HG03460 (cell line): ENCODE measurements around the gene SDK1.

Experiments
- ATAC-seq: cut with Tn5 transposase; IDR thresholded peaks from one replicate; pipeline ENCODE4 v1.9.1; 2021; ENCODE audit not compliant: unreplicated experiment

SDK1 gene

DNA sequence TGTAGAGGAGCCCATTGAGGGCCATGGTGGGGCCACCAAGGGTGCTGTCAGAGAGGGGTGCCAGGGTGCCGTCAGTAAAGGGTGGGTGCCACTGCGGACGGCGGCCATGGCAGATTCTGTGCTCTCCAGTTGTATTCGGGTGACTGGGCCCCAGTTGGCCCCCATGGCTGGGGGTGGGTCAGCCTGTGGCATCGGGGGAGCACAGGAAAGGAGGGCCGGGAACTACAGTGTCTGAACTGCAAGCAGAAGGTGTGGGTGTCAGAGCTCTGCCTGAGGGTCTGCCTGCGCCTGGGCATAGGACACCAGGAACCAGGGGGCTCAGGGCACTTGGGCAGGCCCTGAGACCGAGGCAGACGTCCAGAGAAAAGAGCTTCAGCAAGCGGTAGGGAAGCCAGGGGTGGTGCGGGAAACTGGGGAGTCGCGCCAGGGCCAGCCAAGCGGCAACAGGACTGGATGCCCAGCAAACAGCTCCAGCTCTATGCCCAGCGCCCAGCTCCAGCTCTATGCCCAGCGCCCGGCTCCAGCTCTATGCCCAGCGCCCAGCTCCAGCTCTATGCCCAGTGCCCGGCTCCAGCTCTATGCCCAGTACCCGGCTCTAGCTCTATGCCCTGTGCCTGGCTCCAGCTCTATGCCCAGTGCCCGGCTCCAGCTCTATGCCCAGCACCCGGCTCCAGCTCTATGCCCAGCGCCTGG is 878.8 kb downstream of the SDK1 start:
- ATAC-seq: no peak

GRCh38 chr7:4181446-4181845 is 880.4 kb downstream of the SDK1 start:
- no peak for ATAC-seq

DNA sequence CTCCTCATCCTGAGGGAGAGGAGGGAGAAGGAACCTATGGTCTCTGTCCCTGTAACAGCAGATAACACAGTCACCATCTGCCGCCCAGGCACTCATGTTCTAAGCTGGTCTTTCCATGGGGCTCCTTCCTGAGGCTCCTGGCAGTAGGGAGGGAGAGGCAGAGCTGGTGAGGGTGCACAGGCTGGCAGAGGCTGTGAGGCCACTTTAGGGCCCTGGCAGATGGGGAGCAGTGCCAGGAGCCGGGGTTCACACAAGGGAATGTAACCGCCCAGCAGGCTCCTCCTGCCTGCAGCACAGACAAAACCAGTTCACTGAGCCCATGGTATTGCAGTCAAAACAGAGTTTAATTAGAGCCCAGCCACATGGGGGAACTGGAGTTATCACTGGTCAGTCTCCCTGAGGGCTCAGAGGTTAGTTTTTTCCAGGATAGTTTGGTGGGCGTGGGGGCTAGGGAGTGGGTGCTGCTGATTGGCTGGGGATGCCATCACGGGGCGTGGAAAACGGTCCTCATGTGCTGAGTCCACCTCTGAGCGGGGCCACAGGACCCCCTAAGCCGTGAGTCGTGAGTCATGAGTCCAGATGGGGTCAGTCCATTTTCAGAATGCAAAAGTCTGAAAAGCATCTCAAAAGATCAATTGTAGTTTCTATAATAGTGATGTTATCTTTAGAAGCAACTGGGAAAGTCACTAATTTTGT is 881.7 kb downstream of the SDK1 start:
- no peak for ATAC-seq

DNA sequence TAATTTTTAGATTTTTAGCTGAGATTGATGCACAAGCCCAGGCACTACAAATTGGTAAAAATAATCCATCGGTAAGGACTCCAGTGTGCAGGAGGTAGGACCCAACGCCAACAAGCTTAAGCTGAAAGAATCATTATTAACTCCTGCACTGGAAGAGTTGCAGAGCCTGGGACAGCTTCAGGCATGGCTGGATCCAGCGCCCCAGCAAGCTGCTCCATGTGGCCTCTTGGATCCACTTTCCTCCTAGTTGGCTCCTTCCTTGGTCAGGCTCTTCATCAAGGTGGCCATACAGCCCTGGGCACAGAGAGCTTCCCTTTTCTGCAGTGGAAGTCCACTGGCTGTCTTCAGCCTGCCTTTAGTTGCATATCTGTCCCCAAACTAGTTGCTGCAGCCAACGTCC is 883.6 kb downstream of the SDK1 start:
- no peak for ATAC-seq

DNA sequence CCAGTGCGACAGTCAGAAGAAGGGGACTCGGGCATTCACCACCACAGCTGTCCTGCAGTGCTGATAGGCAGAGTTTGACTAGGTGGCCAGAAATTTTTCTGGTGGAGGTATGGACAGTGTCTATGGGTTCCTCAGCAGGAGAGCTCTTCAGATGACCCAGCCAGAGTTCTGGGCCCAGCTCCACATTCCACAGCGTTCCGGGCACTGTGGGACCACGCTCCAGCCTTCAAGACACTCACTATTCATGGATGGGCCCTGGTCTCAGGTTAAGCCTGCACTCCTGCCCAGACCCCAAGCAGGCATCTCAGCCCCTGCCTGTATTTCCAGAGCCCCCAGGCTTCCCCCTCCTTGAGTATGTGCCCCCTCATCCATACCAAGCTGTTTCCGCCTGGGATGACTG is 884.1 kb downstream of the SDK1 start:
- no peak for ATAC-seq

DNA sequence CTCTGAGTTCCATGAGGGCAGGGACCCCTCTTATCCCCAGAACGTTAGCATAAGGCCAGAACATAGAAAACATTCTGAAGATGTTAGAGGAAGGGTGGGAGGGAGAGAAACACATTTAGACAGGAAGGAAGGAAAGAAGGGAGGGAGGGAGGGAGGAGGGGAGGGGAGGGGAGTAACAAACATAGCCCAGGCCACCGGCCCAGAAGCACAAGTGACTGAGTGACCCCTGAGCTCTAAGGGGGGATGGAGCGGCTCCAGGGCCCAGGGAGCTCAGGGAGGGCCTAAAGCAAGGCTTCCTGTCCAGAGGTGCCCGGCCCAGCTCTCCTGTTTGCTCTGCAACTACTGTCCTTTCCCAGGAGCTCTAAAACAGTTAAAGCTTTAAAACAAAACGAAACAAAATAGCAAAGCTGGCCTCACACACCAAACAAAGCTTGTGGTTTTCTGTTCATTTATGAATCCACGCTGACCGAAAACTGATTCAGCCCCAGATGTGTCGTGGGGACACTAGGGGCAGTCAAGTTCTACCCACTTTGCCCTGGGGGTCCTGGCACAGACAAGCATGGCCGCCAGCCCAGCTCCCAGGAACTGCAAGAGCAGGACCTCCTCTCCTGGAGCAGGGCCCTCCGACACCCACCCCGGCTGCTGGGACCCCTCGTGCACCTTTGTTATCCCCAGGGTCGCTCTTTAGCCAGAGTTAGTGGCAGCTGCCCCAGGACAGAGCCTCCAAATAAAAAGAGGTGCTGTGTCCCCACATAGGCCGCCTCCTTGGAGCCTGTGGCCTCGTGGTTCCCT is 884.9 kb downstream of the SDK1 start:
- no peak for ATAC-seq

DNA sequence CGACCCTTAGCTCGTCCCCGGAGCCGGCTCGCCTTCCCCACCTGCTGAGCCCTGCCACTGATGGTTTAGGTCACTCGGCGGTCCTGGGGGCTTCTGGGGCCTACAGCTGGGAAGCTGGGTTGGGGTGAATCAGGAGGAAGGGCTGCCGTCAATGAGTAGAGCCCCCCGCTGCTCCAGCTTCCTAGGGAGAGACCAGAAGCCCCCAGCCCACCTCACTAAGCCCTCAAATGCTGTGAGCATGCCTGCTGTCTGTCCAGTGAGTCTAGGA is 885.4 kb downstream of the SDK1 start:
- no peak for ATAC-seq

DNA sequence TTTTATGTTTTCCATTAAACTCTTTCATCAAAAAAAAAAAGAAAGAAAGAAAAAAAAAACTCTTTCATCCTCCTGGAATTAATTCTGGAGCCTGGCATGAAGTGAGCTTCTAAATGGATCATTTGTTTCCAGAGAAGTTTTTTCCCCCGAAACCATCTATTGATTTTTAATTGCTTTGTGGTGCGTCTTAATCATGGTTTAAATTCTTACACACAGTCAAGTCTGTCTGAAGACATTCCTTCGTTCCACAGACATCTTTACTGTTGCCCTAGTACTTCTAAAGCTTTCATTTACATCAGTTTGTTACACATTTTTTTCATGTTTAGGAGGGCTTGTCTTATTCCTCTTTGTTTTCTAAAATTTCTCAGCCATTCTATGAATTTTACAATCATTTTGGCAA is 887.6 kb downstream of the SDK1 start:
- ATAC-seq: no peak

DNA sequence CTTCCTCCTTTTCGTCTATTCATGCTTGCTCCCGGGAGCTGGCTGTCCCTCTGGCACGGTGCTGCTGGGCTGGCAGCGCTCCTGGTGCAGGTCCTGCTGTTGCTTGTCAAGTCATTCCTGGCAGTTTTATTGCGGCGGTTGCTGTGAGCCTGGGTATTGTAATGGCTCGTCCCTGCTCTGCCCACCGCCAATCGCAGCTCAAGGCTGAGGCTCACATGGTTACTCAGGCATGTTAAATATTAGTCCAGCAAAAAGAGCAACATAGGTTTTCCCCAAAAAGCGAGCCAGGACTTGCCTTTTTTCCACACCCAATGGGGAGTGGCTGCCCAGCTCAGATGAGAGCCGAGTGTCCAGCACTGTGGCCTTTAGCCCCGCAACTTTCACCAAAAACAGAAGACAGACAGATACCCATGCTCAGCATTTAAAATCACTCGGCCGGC is 888.1 kb downstream of the SDK1 start:
- no peak for ATAC-seq

DNA sequence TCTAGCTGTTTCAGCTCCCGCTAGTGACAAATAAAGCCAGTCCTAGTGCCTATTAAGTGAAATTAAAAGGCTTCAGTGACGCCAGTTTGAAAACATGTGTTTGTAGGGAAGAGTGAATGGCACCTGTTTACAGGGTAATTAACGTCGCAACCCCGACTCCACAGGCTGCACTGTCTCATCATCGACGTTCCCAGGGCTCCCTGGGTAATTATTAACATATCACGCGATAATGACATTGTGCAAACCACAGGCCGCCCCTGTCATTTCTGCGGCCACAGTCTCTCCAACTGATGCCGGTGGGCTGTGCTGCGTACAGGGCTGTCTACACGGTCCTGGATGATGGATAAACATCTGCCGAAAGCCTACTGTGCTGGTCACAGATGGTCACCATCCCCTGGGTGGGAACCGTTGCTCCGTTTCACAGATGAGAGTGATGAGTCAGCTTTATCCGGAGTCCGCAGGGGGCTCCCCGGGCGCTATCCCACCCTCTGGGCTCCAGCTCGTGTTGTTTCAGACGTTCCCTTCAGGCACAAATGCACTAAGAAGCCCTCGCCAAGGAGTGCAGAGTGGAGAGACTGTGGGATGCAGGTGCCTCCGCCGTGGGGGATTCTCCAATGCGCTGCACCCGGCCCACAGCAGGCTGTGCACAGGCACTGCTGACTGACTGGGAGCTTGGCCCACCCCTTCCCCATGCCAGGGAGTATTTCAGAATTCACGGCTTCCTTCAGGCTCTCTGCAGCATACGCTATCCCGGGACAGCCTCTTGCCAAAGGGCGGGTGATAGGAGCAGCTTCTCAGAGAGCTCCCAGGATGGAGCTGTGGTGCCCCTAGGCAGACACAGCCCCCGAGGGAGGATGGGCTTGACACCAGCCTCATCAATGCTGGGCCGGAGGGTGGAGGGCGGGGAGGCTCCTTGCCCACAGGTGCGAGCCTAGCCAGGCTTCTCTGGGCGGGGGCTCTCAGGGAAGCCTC is 889.2 kb downstream of the SDK1 start:
- no peak for ATAC-seq

DNA sequence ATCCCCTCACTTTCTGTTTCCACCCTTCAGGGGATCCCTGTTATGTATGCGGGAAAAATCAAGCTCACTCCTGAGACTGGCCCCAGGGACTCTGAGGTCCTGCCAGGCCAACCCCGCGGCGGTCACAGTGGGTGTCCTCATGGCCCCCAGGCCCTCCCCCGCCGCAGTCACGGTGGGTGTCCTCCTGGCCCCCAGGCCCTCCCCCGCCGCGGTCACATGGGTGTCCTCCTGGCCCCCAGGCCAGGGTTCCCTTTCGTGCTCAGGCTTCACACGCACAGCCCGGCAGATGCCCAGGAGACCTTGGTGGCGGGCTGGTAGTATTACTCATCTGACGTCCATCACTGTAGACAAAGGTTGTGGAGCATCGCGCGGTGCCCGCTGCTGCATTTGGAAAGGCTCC is 890.0 kb downstream of the SDK1 start:
- ATAC-seq: no peak

- ATAC-seq: no peak
These were observed 890.5 kb downstream of the SDK1 start for GRCh38 chr7:4191525-4191924.

- no peak for ATAC-seq
These were observed 894.6 kb downstream of the SDK1 start for GRCh38 chr7:4195660-4196059.

- no peak for ATAC-seq
These were observed 895.2 kb downstream of the SDK1 start for GRCh38 chr7:4196121-4196819.

- no peak for ATAC-seq
These were observed 897.2 kb downstream of the SDK1 start for GRCh38 chr7:4198301-4198700.

- ATAC-seq: no peak
These were observed 899.6 kb downstream of the SDK1 start for GRCh38 chr7:4200546-4201094.

GRCh38 chr7:4201566-4201965 is 900.5 kb downstream of the SDK1 start:
- ATAC-seq: no peak

- no peak for ATAC-seq
These were observed 901.2 kb downstream of the SDK1 start for GRCh38 chr7:4202154-4202736.

- ATAC-seq: no peak
These were observed 901.9 kb downstream of the SDK1 start for GRCh38 chr7:4202954-4203353.
